Peyer's patch (tissue), 4 donors: Measurements from ENCODE around the gene TMEM88.

Experiments
- POLR2A ChIP-seq, 2 donors: fragments of 450-650 bp; IDR thresholded peaks; one replicate each; pipeline ENCODE4 v1.5.1; 2017; ENCODE audit warnings: antibody characterized with exemption in 2 of 2, mild to moderate bottlenecking in 2 of 2, moderate library complexity in 2 of 2
- TF ChIP-seq, protein P1 (sequence below), 6 experiments: fragments of 450-650 bp in 4 of 6; fragments of 200-600 bp in 2 of 6; sonication (generic) in 1 of 6; IDR thresholded peaks; one replicate each; pipeline ENCODE4 v1.5.1; 2017 to 2019; ENCODE audit warnings: antibody characterized with exemption in 6 of 6, mild to moderate bottlenecking in 3 of 6, moderate library complexity in 1 of 6

GRCh38 chr17:7852262-7852670 is 2.6 kb upstream of the TMEM88 start:
- TF ChIP-seq POLR2A (IDR thresholded peaks at IDR 0.05) = no peak
- TF ChIP-seq, protein P1, sequence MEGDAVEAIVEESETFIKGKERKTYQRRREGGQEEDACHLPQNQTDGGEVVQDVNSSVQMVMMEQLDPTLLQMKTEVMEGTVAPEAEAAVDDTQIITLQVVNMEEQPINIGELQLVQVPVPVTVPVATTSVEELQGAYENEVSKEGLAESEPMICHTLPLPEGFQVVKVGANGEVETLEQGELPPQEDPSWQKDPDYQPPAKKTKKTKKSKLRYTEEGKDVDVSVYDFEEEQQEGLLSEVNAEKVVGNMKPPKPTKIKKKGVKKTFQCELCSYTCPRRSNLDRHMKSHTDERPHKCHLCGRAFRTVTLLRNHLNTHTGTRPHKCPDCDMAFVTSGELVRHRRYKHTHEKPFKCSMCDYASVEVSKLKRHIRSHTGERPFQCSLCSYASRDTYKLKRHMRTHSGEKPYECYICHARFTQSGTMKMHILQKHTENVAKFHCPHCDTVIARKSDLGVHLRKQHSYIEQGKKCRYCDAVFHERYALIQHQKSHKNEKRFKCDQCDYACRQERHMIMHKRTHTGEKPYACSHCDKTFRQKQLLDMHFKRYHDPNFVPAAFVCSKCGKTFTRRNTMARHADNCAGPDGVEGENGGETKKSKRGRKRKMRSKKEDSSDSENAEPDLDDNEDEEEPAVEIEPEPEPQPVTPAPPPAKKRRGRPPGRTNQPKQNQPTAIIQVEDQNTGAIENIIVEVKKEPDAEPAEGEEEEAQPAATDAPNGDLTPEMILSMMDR (IDR thresholded peaks at IDR 0.05) = no peak
